ENCODE measurements around the gene TRPM5. TPM values are rescaled to one million over a fixed set of nuclear protein-coding genes. Genes with fewer than 3 reads are reported as not detected.

The TRPM5 gene
- total and polyA plus RNA-seq, 2 of the 4 experiments (the other 2 are of a cell fraction): not detected

DNA sequence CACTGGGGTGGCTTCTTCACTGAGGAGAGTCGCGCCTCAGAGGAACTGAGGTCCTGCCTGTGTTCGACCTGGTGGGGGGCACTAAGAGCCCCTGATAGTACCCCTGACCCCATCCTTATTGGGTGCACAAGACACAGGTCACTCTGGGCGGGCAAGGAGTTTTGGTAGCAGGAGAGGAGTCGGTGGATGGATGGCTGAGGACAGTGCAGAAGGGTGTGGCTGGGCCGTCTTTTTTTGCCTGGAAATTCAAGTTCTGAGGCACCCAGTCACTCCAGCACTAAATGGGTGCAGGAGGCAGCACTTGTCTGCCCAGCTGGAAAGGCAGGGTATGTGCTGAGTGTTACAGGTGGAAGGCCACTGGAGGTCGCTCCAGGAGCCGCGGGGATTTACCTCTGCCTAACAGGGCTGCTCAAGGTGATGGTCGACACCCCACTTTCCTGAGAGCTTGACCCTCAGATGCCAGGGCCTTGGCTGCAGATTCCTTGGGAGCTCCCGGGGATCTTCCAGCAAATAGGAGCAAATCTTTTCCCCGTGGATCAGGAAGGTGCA, 42.8 kb downstream of the TRPM5 start:
- peaks cover 26% of the 10 kb centered on the region for H3K36me3 ChIP-seq (ENCODE audit: control insufficient read depth, insufficient read depth, low read length)
- H4K20me1 ChIP-seq (ENCODE audit: insufficient read depth, low read length): no peaks in the 10 kb centered on the region
- dilution Hi-C loops (cut with HindIII; ENCODE audit: low sequenced_read_pairs, unreplicated experiment) (no loop called here), in situ Hi-C loops (cut with MboI; ENCODE audit: low sequenced_read_pairs) (no loop called here), intact Hi-C loops (cut with micrococcal nuclease) (no loop called here)
- H4K5ac ChIP-seq (ENCODE audit: low read depth, low read length): peak overlapping the region; percentile 92
- peak overlapping the region; percentile 90 for H3K4me3 ChIP-seq (ENCODE audit: insufficient read depth, low read depth, low read length)
- no peaks in the 10 kb centered on the region for H3K9me1 ChIP-seq (ENCODE audit: insufficient read depth, low read length)
- DNase-seq (no peak), ATAC-seq (ENCODE audit: low read depth) (no peak)
- H3K14ac ChIP-seq (replicated peaks; ENCODE audit: low read depth, low read length): peak overlapping the region; percentile 81
- peak overlapping the region; percentile 88 for H4K91ac ChIP-seq (ENCODE audit: insufficient read depth, low read depth, low read length)
- H2AK9ac ChIP-seq (replicated peaks; ENCODE audit: low read depth, low read length, poor library complexity): peak overlapping the region; percentile 99
- ChIA-PET POLR2A (ENCODE audit: unreplicated experiment) (interaction anchor here (0.9 kb wide), 1 partner anchor 25 kb away, joined by 5 read pairs; no protein-coding TSS in a partner anchor), CTCF (interaction anchor here (0.8 kb wide), 1 partner anchor 18 kb away, joined by 5 read pairs; no protein-coding TSS in a partner anchor)
- H2BK15ac ChIP-seq (ENCODE audit: low read depth, low read length): no peak overlapping the region
- peak overlapping the region; percentile 67 for H3K27ac ChIP-seq (ENCODE audit: insufficient read depth, low read length)
- H3K9ac ChIP-seq (ENCODE audit: low read depth, low read length): peak overlapping the region; percentile 96
- H3K4me1 ChIP-seq (ENCODE audit: control insufficient read depth, insufficient read depth, low read length): peaks cover 9% of the 10 kb centered on the region
- peak overlapping the region; percentile 91 to 99; a peak in 3 of 4 replicates for H4K8ac ChIP-seq (ENCODE audit: low read depth in 2 of 2, low read length in 2 of 2)
- H2BK120ac ChIP-seq (ENCODE audit: low read depth, low read length): no peak overlapping the region
- no peaks in the 10 kb centered on the region for H3K27me3 ChIP-seq (ENCODE audit: control insufficient read depth, insufficient read depth, low read length)
- H2BK20ac ChIP-seq (ENCODE audit: low read depth, low read length): no peak overlapping the region
- no peak overlapping the region for H3K18ac ChIP-seq (ENCODE audit: low read depth, low read length)
- H3K23ac ChIP-seq (ENCODE audit: low read depth, low read length): peak overlapping the region; percentile 70
- 89% methylated on average over 6 of the region's 12 CpGs; no CpG with 5 or more reads in 1 of the 2 experiments for WGBS, 2 experiments (ENCODE audit: extremely low coverage in 2 of 2, insufficient read length in 1 of 2)
- H3K4me2 ChIP-seq (ENCODE audit: low read depth, low read length): peak overlapping the region; percentile 85
- H2AFZ ChIP-seq (replicated peaks; ENCODE audit: low read length, poor library complexity): peak overlapping the region; percentile 94
- peak overlapping the region; percentile 91 for H3K4ac ChIP-seq (ENCODE audit: low read depth, low read length)
- H3K79me1 ChIP-seq (ENCODE audit: low read depth in 1 of 2, low read length in 2 of 2): peaks cover 3 to 36% of the 10 kb centered on the region in 2 experiments; a peak in 3 of 4 replicates
- H3K9me3 ChIP-seq (ENCODE audit: control insufficient read depth, insufficient read depth, low read length): no peaks in the 10 kb centered on the region
- no TSS peak for BruUV-seq (replicated peaks)
- H3K56ac ChIP-seq (ENCODE audit: extremely low read depth, insufficient read depth, low read length): peak overlapping the region; percentile 92; the same call in 1 of the 2 replicates
- H2BK5ac ChIP-seq (ENCODE audit: low read depth, low read length, poor library complexity, severe bottlenecking): no peak overlapping the region
- H2AK5ac ChIP-seq (ENCODE audit: low read depth, low read length): peak overlapping the region; percentile 91
- TF ChIP-seq, protein P1, sequence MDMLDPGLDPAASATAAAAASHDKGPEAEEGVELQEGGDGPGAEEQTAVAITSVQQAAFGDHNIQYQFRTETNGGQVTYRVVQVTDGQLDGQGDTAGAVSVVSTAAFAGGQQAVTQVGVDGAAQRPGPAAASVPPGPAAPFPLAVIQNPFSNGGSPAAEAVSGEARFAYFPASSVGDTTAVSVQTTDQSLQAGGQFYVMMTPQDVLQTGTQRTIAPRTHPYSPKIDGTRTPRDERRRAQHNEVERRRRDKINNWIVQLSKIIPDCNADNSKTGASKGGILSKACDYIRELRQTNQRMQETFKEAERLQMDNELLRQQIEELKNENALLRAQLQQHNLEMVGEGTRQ (IDR thresholded peaks at IDR 0.05; ENCODE audit: low read depth, low read length): no peak
- no peak for TF ChIP-seq CHD1 (IDR thresholded peaks at IDR 0.05; ENCODE audit: low read depth, low read length)
- no peak for TF ChIP-seq RFX5 (IDR thresholded peaks at IDR 0.05; ENCODE audit: low read depth, low read length)
- no peak for TF ChIP-seq CEBPB (IDR thresholded peaks at IDR 0.05; ENCODE audit: low read depth, low read length)
- no peak for TF ChIP-seq POLR2A (IDR thresholded peaks at IDR 0.05; ENCODE audit: low read depth, low read length)
- TF ChIP-seq MAZ (IDR thresholded peaks at IDR 0.05; ENCODE audit: borderline replicate concordance, low read depth, low read length): no peak
- no peak for TF ChIP-seq MAFK (IDR thresholded peaks at IDR 0.05; ENCODE audit: low read depth, low read length)
- TF ChIP-seq SMC3 (IDR thresholded peaks at IDR 0.05; ENCODE audit: low read depth, low read length): no peak
- TF ChIP-seq CTCF (conservative IDR thresholded peaks at IDR 0.05; ENCODE audit: low read depth, low read length): no peak
- TF ChIP-seq, protein P2, sequence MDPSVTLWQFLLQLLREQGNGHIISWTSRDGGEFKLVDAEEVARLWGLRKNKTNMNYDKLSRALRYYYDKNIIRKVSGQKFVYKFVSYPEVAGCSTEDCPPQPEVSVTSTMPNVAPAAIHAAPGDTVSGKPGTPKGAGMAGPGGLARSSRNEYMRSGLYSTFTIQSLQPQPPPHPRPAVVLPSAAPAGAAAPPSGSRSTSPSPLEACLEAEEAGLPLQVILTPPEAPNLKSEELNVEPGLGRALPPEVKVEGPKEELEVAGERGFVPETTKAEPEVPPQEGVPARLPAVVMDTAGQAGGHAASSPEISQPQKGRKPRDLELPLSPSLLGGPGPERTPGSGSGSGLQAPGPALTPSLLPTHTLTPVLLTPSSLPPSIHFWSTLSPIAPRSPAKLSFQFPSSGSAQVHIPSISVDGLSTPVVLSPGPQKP (IDR thresholded peaks at IDR 0.05; ENCODE audit: borderline replicate concordance, low read depth, low read length): no peak
- no peak for TF ChIP-seq FOS (IDR thresholded peaks at IDR 0.05; ENCODE audit: low read depth, low read length)
